HEK293T (cell line): ENCODE results near the gene EPB41L4B.

Source experiments
- BHLHE40 ChIP-seq: fragments of 450-650 bp; IDR thresholded peaks from 2 replicates; pipeline ENCODE4 v1.6.1; 2016; ENCODE audit warnings: mild to moderate bottlenecking, moderate library complexity, borderline replicate concordance
- ELF4 ChIP-seq: fragments of 450-650 bp; IDR thresholded peaks from 2 replicates; pipeline ENCODE4 v1.6.1; 2017; ENCODE audit warnings: antibody characterized with exemption
- FOXK2 ChIP-seq: fragments of 450-650 bp; IDR thresholded peaks from 2 replicates; pipeline ENCODE4 v1.6.1; 2016; ENCODE audit warnings: mild to moderate bottlenecking
- FOXM1 ChIP-seq: fragments of 450-650 bp; IDR thresholded peaks from 2 replicates; pipeline ENCODE4 v1.6.1; 2017; ENCODE audit warnings: mild to moderate bottlenecking, borderline replicate concordance
- HDGF ChIP-seq: fragments of 450-650 bp; IDR thresholded peaks from 2 replicates; pipeline ENCODE4 v1.6.1; 2017; ENCODE audit warnings: antibody characterized with exemption, borderline replicate concordance
- L3MBTL2 ChIP-seq: fragments of 450-650 bp; conservative IDR thresholded peaks from 2 replicates; pipeline ENCODE4 v1.6.1; 2016; ENCODE audit warnings: mild to moderate bottlenecking
- SP1 ChIP-seq: fragments of 450-650 bp; IDR thresholded peaks from 2 replicates; pipeline ENCODE4 v1.6.1; 2017
- SUZ12 ChIP-seq: fragments of 450-650 bp; IDR thresholded peaks from 2 replicates; pipeline ENCODE4 v1.6.1; 2016; ENCODE audit warnings: mild to moderate bottlenecking
- TARDBP ChIP-seq: fragments of 450-650 bp; IDR thresholded peaks from 2 replicates; pipeline ENCODE4 v1.6.1; 2016
- ZNF384 ChIP-seq: fragments of 450-650 bp; IDR thresholded peaks from 2 replicates; pipeline ENCODE4 v1.6.1; 2016

DNA sequence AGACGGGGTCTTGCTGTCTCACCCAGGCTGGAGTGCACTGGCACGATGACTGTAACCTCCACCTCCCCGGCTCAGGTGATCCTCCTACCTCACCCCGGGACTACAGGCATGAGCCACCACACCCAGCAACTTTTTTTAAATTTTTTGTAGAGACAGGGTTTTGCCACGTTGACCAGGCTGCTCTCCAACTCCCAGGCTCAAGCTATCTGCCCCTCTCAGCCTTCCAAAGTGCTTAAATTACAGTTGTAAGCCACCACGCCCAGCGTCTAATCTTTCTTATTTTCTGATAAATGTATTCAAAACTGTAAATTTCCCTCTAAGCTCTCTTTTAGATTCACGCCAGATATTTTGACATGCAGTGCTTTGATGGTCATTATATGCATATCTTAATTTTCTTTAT is 164.2 kb downstream of the EPB41L4B start:
- no peak for TF ChIP-seq L3MBTL2
- no peak for TF ChIP-seq TARDBP
- TF ChIP-seq BHLHE40: no peak
- no peak for TF ChIP-seq FOXK2
- TF ChIP-seq ZNF384: no peak
- no peak for TF ChIP-seq FOXM1
- TF ChIP-seq SP1: no peak
- TF ChIP-seq SUZ12: no peak
- no peak for TF ChIP-seq ELF4
- TF ChIP-seq HDGF: no peak
